Hindlimb muscle (tissue), 1 donor: ENCODE data around the gene RNASEL. TPM values are rescaled to one million over a fixed set of nuclear protein-coding genes. Genes with fewer than 3 reads are reported as not detected.
"Not testable (repeated sequence)": the region's sequence is repeated elsewhere in the genome, so short reads cannot be mapped to it uniquely, and the experiment has no call there.

Experiments used
- DNase-seq: peaks from one replicate; pipeline ENCODE4 v3.0.0-alpha.2; 2013
- polyA plus RNA-seq: library from polyadenylated mRNA; unstranded; fragments of 120-200 nt; gene quantifications from one replicate; pipeline ENCODE4 v1.2.1, GENCODE V29; 2013; ENCODE audit not compliant: insufficient read length

Gene RNASEL
- polyA plus RNA-seq, 1 donor = 3.3 TPM

GRCh38 chr1:182561456-182561855 lies 27.6 kb downstream of the RNASEL start:
- no peak for DNase-seq

- DNase-seq = no peak
These were observed 28.6 kb downstream of the RNASEL start for GRCh38 chr1:182560392-182560984.

GRCh38 chr1:182556279-182556678 lies 32.8 kb downstream of the RNASEL start:
- no peak for DNase-seq

GRCh38 chr1:182555493-182555892 lies 33.6 kb downstream of the RNASEL start:
- DNase-seq = no peak

GRCh38 chr1:182552527-182552926 lies 36.5 kb downstream of the RNASEL start:
- DNase-seq = no peak

GRCh38 chr1:182549811-182550210 lies 39.2 kb downstream of the RNASEL start:
- no peak for DNase-seq

GRCh38 chr1:182549346-182549745 lies 39.7 kb downstream of the RNASEL start:
- no peak for DNase-seq

- no peak for DNase-seq
These were observed 55.2 kb downstream of the RNASEL start for GRCh38 chr1:182533896-182534295.

- DNase-seq = not testable (repeated sequence)
These were observed 60.9 kb downstream of the RNASEL start for GRCh38 chr1:182528206-182528605.

GRCh38 chr1:182527680-182528079 lies 61.4 kb downstream of the RNASEL start:
- no peak for DNase-seq

- DNase-seq = no peak
These were observed 63.7 kb downstream of the RNASEL start for GRCh38 chr1:182525342-182525741.

Other genes with a start within 250 kb of the RNASEL start
- 356 TPM for gene GLUL, start 197.5 kb downstream of the RNASEL start, polyA plus RNA-seq
- gene TEDDM1, start 188.6 kb downstream of the RNASEL start, polyA plus RNA-seq = not detected
- gene RGSL1, start 139.1 kb downstream of the RNASEL start, polyA plus RNA-seq = not detected
- gene RGS16, start 15.1 kb upstream of the RNASEL start, polyA plus RNA-seq = 8.7 TPM
- gene RGS8, start 95.3 kb upstream of the RNASEL start, polyA plus RNA-seq = not detected
- 10.4 TPM for gene NPL, start 200.5 kb upstream of the RNASEL start, polyA plus RNA-seq